CD4-positive, alpha-beta T cell (primary cell): ENCODE measurements around the gene BACH1. TPM values are rescaled to one million over a fixed set of nuclear protein-coding genes. Genes with fewer than 3 reads are reported as not detected.

Source experiments
- ATAC-seq: fragments of 200-7000 bp; cut with Tn5 transposase; one replicate; pipeline ENCODE4 v1.10.0; 2022; ENCODE audit warnings: mild to moderate bottlenecking; ENCODE audit not compliant: poor library complexity
- CTCF ChIA-PET: fragments of 350-600 bp; sonication (Branson Sonifier 250); formaldehyde crosslinking; loops from one replicate; lab custom pipeline; 2021; ENCODE audit warnings: antibody characterized with exemption, inconsistent platforms; lab: Charles Lee
- POLR2A ChIA-PET: fragments of 350-600 bp; sonication (Branson Sonifier 250); formaldehyde crosslinking; loops from one replicate; lab custom pipeline; 2021; ENCODE audit warnings: antibody characterized with exemption, inconsistent platforms; lab: Charles Lee
- DNase-seq, 14 experiments: peaks; one replicate each; pipeline ENCODE4 v3.0.0-alpha.2; 2013 to 2020; ENCODE audit warnings: mixed read lengths in 2 of 14
- H3K27ac ChIP-seq, 2 donors: one replicate each; pipeline versions ENCODE4 v1.5.1 to v1.7.0; 2013; ENCODE audit warnings: low read length in 2 of 2, low read depth in 1 of 2, mild to moderate bottlenecking in 1 of 2
- H3K27me3 ChIP-seq, 2 experiments: 1 replicate in 1 of 2; 2 replicates in 1 of 2; pipeline versions ENCODE4 v1.6.1 to v1.7.0; 2013; ENCODE audit warnings: low read length in 2 of 2, control low read depth in 1 of 2, mild to moderate bottlenecking in 1 of 2, moderate library complexity in 1 of 2; ENCODE audit not compliant: insufficient read depth in 2 of 2, control insufficient read depth in 1 of 2
- H3K36me3 ChIP-seq: one replicate; pipeline ENCODE4 v1.6.1; 2013; ENCODE audit warnings: low read length, control low read depth; ENCODE audit not compliant: insufficient read depth
- H3K4me1 ChIP-seq: one replicate; pipeline ENCODE4 v1.6.1; 2013; ENCODE audit warnings: low read length, control low read depth; ENCODE audit not compliant: insufficient read depth
- H3K4me3 ChIP-seq: one replicate; pipeline ENCODE4 v1.5.1; 2013; ENCODE audit warnings: mild to moderate bottlenecking, low read length, moderate library complexity
- H3K9me3 ChIP-seq, 2 experiments: 1 replicate in 1 of 2; 2 replicates in 1 of 2; pipeline versions ENCODE4 v1.6.1 to v1.7.0; 2013; ENCODE audit warnings: low read length in 2 of 2, mild to moderate bottlenecking in 2 of 2, control low read depth in 1 of 2, moderate library complexity in 1 of 2; ENCODE audit not compliant: control insufficient read depth in 1 of 2, insufficient read depth in 1 of 2
- H3K27ac Mint-ChIP-seq: one replicate; pipeline ENCODE4 v1.8.0; 2020; ENCODE audit warnings: mixed read lengths
- H3K27me3 Mint-ChIP-seq: one replicate; pipeline ENCODE4 v1.8.0; 2021; ENCODE audit warnings: mixed read lengths
- H3K36me3 Mint-ChIP-seq: one replicate; pipeline ENCODE4 v1.8.0; 2021; ENCODE audit warnings: low read depth, mixed read lengths
- H3K4me1 Mint-ChIP-seq: one replicate; pipeline ENCODE4 v1.8.0; 2021; ENCODE audit warnings: low read depth, mixed read lengths
- H3K4me3 Mint-ChIP-seq: one replicate; pipeline ENCODE4 v1.8.0; 2020; ENCODE audit warnings: mild to moderate bottlenecking, mixed read lengths
- H3K9me3 Mint-ChIP-seq: one replicate; pipeline ENCODE4 v1.8.0; 2020; ENCODE audit warnings: mixed read lengths
- CTCF ChIP-seq: fragments of 200-600 bp; IDR thresholded peaks from one replicate; pipeline ENCODE4 v1.8.0; 2022; ENCODE audit warnings: antibody characterized with exemption, mild to moderate bottlenecking
- intact Hi-C, 2 experiments: fragments of 100-400 bp; cut with DNase I in 1 of 2; cut with micrococcal nuclease in 1 of 2; formaldehyde crosslinking; loops; one replicate each; pipeline versions ENCODE4 v1.15.1 to v1.9.0; 2023 to 2025; cut with DNase I, micrococcal nuclease
- total RNA-seq, 174 experiments: library from RNA in 2 of 174; stranded (reverse) in 2 of 174; gene quantifications; one replicate each; pipeline ENCODE4 v1.2.3 and lab custom pipeline; 2021 to 2026

Gene BACH1
- total RNA-seq, 2 experiments from 2014 or later = 64.4 to 65.9 TPM

- Histone ChIP-seq H3K4me1 (no peaks in the 10 kb centered on the region), H3K9me3 (no peaks in the 10 kb centered on the region), H3K27ac (no peak overlapping the region), H3K36me3 (no peaks in the 10 kb centered on the region), H3K27me3 (no peaks in the 10 kb centered on the region), H3K4me3 (no peak overlapping the region)
- Mint-ChIP-seq H3K36me3 (no peaks in the 10 kb centered on the region), H3K4me1 (no peaks in the 10 kb centered on the region), H3K4me3 (no peak overlapping the region), H3K9me3 (no peaks in the 10 kb centered on the region), H3K27me3 (no peaks in the 10 kb centered on the region), H3K27ac (no peak overlapping the region)
- ATAC-seq = no peak
- ChIA-PET POLR2A (no interaction called here), CTCF (no interaction called here)
- no peak for DNase-seq
- intact Hi-C loops = loop anchor here in 1 of 2 experiments (10.0 kb wide), 1 partner anchor 80 kb away; no protein-coding TSS in a partner anchor
- TF ChIP-seq CTCF = no peak
These were observed 34.0 kb upstream of the BACH1 start for GRCh38 chr21:29264721-29265120.

GRCh38 chr21:29265690-29266479 lies 32.8 kb upstream of the BACH1 start:
- Mint-ChIP-seq H3K27ac (no peak overlapping the region), H3K27me3 (no peaks in the 10 kb centered on the region), H3K9me3 (no peaks in the 10 kb centered on the region), H3K4me1 (no peaks in the 10 kb centered on the region), H3K36me3 (no peaks in the 10 kb centered on the region), H3K4me3 (no peak overlapping the region)
- Histone ChIP-seq H3K9me3 (no peaks in the 10 kb centered on the region), H3K27me3 (no peaks in the 10 kb centered on the region), H3K36me3 (no peaks in the 10 kb centered on the region), H3K27ac (no peak overlapping the region), H3K4me1 (no peaks in the 10 kb centered on the region), H3K4me3 (no peak overlapping the region)
- DNase-seq (peak in 2 of 14 experiments; percentile 16 to 29), ATAC-seq (no peak)
- intact Hi-C loops = loop anchor here in 1 of 2 experiments (10.0 kb wide), 1 partner anchor 79 kb away; no protein-coding TSS in a partner anchor
- CTCF ChIA-PET = no interaction called here
- POLR2A ChIA-PET = no interaction called here
- no peak for TF ChIP-seq CTCF

- ChIA-PET POLR2A (no interaction called here), CTCF (no interaction called here)
- Histone ChIP-seq H3K36me3 (no peaks in the 10 kb centered on the region), H3K9me3 (no peaks in the 10 kb centered on the region), H3K4me1 (no peaks in the 10 kb centered on the region), H3K27ac (no peak overlapping the region), H3K27me3 (no peaks in the 10 kb centered on the region), H3K4me3 (no peak overlapping the region)
- TF ChIP-seq CTCF = no peak
- no peaks in the 10 kb centered on the region for H3K4me1 Mint-ChIP-seq
- no peak overlapping the region for H3K27ac Mint-ChIP-seq
- ATAC-seq (no peak), DNase-seq (no peak)
- H3K36me3 Mint-ChIP-seq = no peaks in the 10 kb centered on the region
- no peaks in the 10 kb centered on the region for H3K9me3 Mint-ChIP-seq
- no peaks in the 10 kb centered on the region for H3K27me3 Mint-ChIP-seq
- intact Hi-C loops = loop anchor here in 1 of 2 experiments (10.0 kb wide), 1 partner anchor 77 kb away; no protein-coding TSS in a partner anchor
- no peak overlapping the region for H3K4me3 Mint-ChIP-seq
These were observed 31.1 kb upstream of the BACH1 start for GRCh38 chr21:29267666-29268065.
